ENCODE measurements around the gene CETP. TPM values are rescaled to one million over a fixed set of nuclear protein-coding genes. Genes with fewer than 3 reads are reported as not detected.

Gene CETP
- total and polyA plus RNA-seq, 2 of the 8 experiments (the other 6 are each of a cell fraction or from before 2014, with no cell fraction given) = not detected

- no peak for TF ChIP-seq CBX8 (IDR thresholded peaks at IDR 0.05; ENCODE audit: borderline replicate concordance, low read depth, low read length)
- TF ChIP-seq CEBPB (IDR thresholded peaks at IDR 0.05; ENCODE audit: low read depth, low read length) = no peak
- peak; percentile 59; the same call in 1 of the 2 replicates for TF ChIP-seq KDM1A (IDR thresholded peaks at IDR 0.05; ENCODE audit: borderline replicate concordance, low read length)
- TF ChIP-seq MAFK (IDR thresholded peaks at IDR 0.05; ENCODE audit: low read depth, low read length) = no peak
- TF ChIP-seq CTBP2 (IDR thresholded peaks at IDR 0.05; ENCODE audit: borderline replicate concordance, insufficient read depth, insufficient read length, low read length) = no peak
- TF ChIP-seq, protein P1, sequence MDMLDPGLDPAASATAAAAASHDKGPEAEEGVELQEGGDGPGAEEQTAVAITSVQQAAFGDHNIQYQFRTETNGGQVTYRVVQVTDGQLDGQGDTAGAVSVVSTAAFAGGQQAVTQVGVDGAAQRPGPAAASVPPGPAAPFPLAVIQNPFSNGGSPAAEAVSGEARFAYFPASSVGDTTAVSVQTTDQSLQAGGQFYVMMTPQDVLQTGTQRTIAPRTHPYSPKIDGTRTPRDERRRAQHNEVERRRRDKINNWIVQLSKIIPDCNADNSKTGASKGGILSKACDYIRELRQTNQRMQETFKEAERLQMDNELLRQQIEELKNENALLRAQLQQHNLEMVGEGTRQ (IDR thresholded peaks at IDR 0.05; ENCODE audit: low read length) = no peak
- no peak for TF ChIP-seq GTF2F1 (IDR thresholded peaks at IDR 0.05; ENCODE audit: borderline replicate concordance, low read depth, low read length)
- no peak for TF ChIP-seq SP4 (IDR thresholded peaks at IDR 0.05; ENCODE audit: low read length)
- TF ChIP-seq HDAC2 (IDR thresholded peaks at IDR 0.05; ENCODE audit: borderline replicate concordance in 1 of 2, low read depth in 2 of 2, low read length in 2 of 2) = 0 out of 4 replicates have a peak, but pooled peaks of 1 of the 2 experiments have one; percentile 34
- no peak for TF ChIP-seq TEAD4 (IDR thresholded peaks at IDR 0.05; ENCODE audit: low read depth, low read length)
- no peak for TF ChIP-seq BACH1 (IDR thresholded peaks at IDR 0.05; ENCODE audit: low read length)
- TF ChIP-seq ZNF274 (IDR thresholded peaks at IDR 0.05; ENCODE audit: borderline replicate concordance, extremely low read depth, low read length) = no peak
- no peak for TF ChIP-seq CTCF (IDR thresholded peaks at IDR 0.05; ENCODE audit: control extremely low read depth in 1 of 3, insufficient read depth in 1 of 3, low read depth in 1 of 3, low read length in 3 of 3)
- no peak for TF ChIP-seq SRF (IDR thresholded peaks at IDR 0.05; ENCODE audit: low read depth, low read length)
- TF ChIP-seq FOSL1 (IDR thresholded peaks at IDR 0.05; ENCODE audit: insufficient read depth, low read depth, low read length) = no peak
- no peak for TF ChIP-seq CBX5 (IDR thresholded peaks at IDR 0.05; ENCODE audit: low read depth, low read length)
- peak; percentile 99 for TF ChIP-seq ASH2L (IDR thresholded peaks at IDR 0.05; ENCODE audit: low read length)
- TF ChIP-seq SP2 (IDR thresholded peaks at IDR 0.05; ENCODE audit: low read length) = no peak
- no peak for TF ChIP-seq RXRA (IDR thresholded peaks at IDR 0.05; ENCODE audit: insufficient read depth, low read depth, low read length)
- TF ChIP-seq SP1 (IDR thresholded peaks at IDR 0.05; ENCODE audit: low read depth, low read length) = no peak
Observed at GRCh38 chr16:56988948-56989945, 27.5 kb downstream of the CETP start, which contains the start of gene NLRC5 (continued).
